ENCODE results near the gene PANK1.

GRCh38 chr10:89565180-89565579 lies 79.9 kb downstream of the PANK1 start:
- TF ChIP-seq CTCF (IDR thresholded peaks at IDR 0.05) (no peak), POLR2A (IDR thresholded peaks at IDR 0.05) (no peak)

Data from uterus (tissue), 2 donors.